HCT116 (cell line): ENCODE measurements around the gene RANBP17. TPM values are rescaled to one million over a fixed set of nuclear protein-coding genes. Genes with fewer than 3 reads are reported as not detected.
A peak's percentile ranks its signal among the peaks of the same experiment; 100 is the strongest.

Source experiments
- ATAC-seq: fragments of 200-7000 bp; cut with Tn5 transposase; 2 replicates; pipeline ENCODE4 v1.9.1; 2020; ENCODE audit warnings: mild to moderate bottlenecking, moderate library complexity
- BruUV-seq: library from RNA; stranded (reverse); fragments of 400-500 nt; replicated peaks from 2 replicates; lab custom pipeline; 2021; lab: Mats Ljungman, UMichigan
- CTCF ChIA-PET: fragments of 300-600 bp; sonication (Branson Sonifier 250); formaldehyde crosslinking; loops from one replicate; lab custom pipeline; 2021; ENCODE audit warnings: antibody characterized with exemption; lab: Charles Lee
- POLR2A ChIA-PET: fragments of 300-600, 350-600 bp; sonication (Branson Sonifier 250); formaldehyde crosslinking; loops from one replicate; lab custom pipeline; 2021; ENCODE audit warnings: antibody characterized with exemption; lab: Charles Lee
- RAD21 ChIA-PET, 2 experiments: fragments of 300-600 bp; sonication (Branson Sonifier 250); formaldehyde crosslinking; loops; one replicate each; lab custom pipeline; 2023; ENCODE audit warnings: low total read pairs in 2 of 2; ENCODE audit not compliant: uncharacterized antibody in 2 of 2, unreplicated experiment in 2 of 2, low non-redundant PET in 1 of 2; lab: Charles Lee
- DNase-seq: peaks from one replicate; pipeline ENCODE4 v3.0.0-alpha.2; 2010; ENCODE audit warnings: low read depth, low spot score
- H2AFZ ChIP-seq: fragments of 200-600 bp; shearing (Covaris generic), sonication (generic); 2 replicates; pipeline ENCODE4 v1.6.1; 2017; ENCODE audit warnings: low read depth, mixed run types, mixed read lengths, antibody characterized with exemption, low read length; ENCODE audit not compliant: poor library complexity, severe bottlenecking
- H3K27ac ChIP-seq: 2 replicates; pipeline ENCODE4 v1.5.1; 2012; ENCODE audit warnings: low read depth, low read length
- H3K27me3 ChIP-seq: fragments of 200-600 bp; sonication (generic); 2 replicates; pipeline ENCODE4 v1.6.1; 2016; ENCODE audit warnings: mixed run types, low read length, mixed read lengths; ENCODE audit not compliant: insufficient read depth
- H3K36me3 ChIP-seq, 2 experiments: fragments of 200-500 bp in 1 of 2; fragments of 200-600 bp in 1 of 2; sonication (Bioruptor generic) in 1 of 2; sonication (generic) in 1 of 2; 2 replicates each; pipeline versions ENCODE4 v1.5.1 to v1.6.1; 2014 to 2016; ENCODE audit warnings: low read length in 2 of 2, inconsistent platforms in 1 of 2, mixed read lengths in 1 of 2, mixed run types in 1 of 2; ENCODE audit not compliant: insufficient read depth in 2 of 2, control insufficient read depth in 1 of 2
- H3K4me1 ChIP-seq, 2 experiments: fragments of 200-600 bp in 1 of 2; sonication (generic) in 1 of 2; 2 replicates each; pipeline versions ENCODE4 v1.5.1 to v1.6.1; 2012 to 2017; ENCODE audit warnings: low read length in 2 of 2, inconsistent platforms in 1 of 2, mild to moderate bottlenecking in 1 of 2, mixed read lengths in 1 of 2, mixed run types in 1 of 2, moderate library complexity in 1 of 2; ENCODE audit not compliant: insufficient read depth in 2 of 2, control insufficient read depth in 1 of 2
- H3K4me2 ChIP-seq: fragments of 200-600 bp; sonication (generic); 2 replicates; pipeline ENCODE4 v1.6.1; 2017; ENCODE audit warnings: mixed run types, low read length, mixed read lengths
- H3K4me3 ChIP-seq, 2 experiments: fragments of 200-600 bp in 1 of 2; sonication (generic) in 1 of 2; replicated peaks in 1 of 2; 2 replicates each; pipeline ENCODE4 v1.5.1; 2011 to 2016; ENCODE audit warnings: low read length in 2 of 2, control low read depth in 1 of 2, low read depth in 1 of 2, mild to moderate bottlenecking in 1 of 2, mixed read lengths in 1 of 2, mixed run types in 1 of 2
- H3K79me2 ChIP-seq: fragments of 200-600 bp; sonication (generic); 2 replicates; pipeline ENCODE4 v1.6.1; 2017; ENCODE audit warnings: mild to moderate bottlenecking, mixed run types, low read length, moderate library complexity, mixed read lengths; ENCODE audit not compliant: insufficient read depth
- H3K9ac ChIP-seq: fragments of 200-600 bp; sonication (generic); 2 replicates; pipeline ENCODE4 v1.6.1; 2016; ENCODE audit warnings: low read length, mixed read lengths
- H3K9me2 ChIP-seq: fragments of 200-600 bp; sonication (generic), shearing (Covaris generic); 2 replicates; pipeline ENCODE4 v1.6.1; 2017; ENCODE audit warnings: mixed run types, mild to moderate bottlenecking, moderate library complexity; ENCODE audit not compliant: insufficient read depth
- H3K9me3 ChIP-seq, 2 experiments: fragments of 200-500 bp in 1 of 2; fragments of 200-600 bp in 1 of 2; sonication (Bioruptor generic) in 1 of 2; sonication (generic) in 1 of 2; 2 replicates each; pipeline ENCODE4 v1.6.1; 2014 to 2017; ENCODE audit warnings: low read length in 2 of 2, mixed read lengths in 2 of 2, inconsistent platforms in 1 of 2, low read depth in 1 of 2, mild to moderate bottlenecking in 1 of 2, mixed run types in 1 of 2, moderate library complexity in 1 of 2; ENCODE audit not compliant: control insufficient read depth in 1 of 2, insufficient read depth in 1 of 2
- H4K20me1 ChIP-seq: fragments of 200-600 bp; sonication (generic), shearing (Covaris generic); 2 replicates; pipeline ENCODE4 v1.6.1; 2017; ENCODE audit warnings: mixed run types, mild to moderate bottlenecking, moderate library complexity; ENCODE audit not compliant: insufficient read depth
- CTCF ChIP-seq, 3 experiments: fragments of 200-600 bp in 1 of 3; sonication (generic) in 1 of 3; IDR thresholded peaks in 2 of 3; conservative IDR thresholded peaks in 1 of 3; 2 replicates each; pipeline ENCODE4 v1.5.1; 2012 to 2017; ENCODE audit warnings: low read depth in 2 of 3, low read length in 2 of 3, antibody characterized with exemption in 1 of 3, borderline replicate concordance in 1 of 3, control low read depth in 1 of 3, mild to moderate bottlenecking in 1 of 3, mixed read lengths in 1 of 3, mixed run types in 1 of 3, moderate library complexity in 1 of 3; ENCODE audit not compliant: insufficient read depth in 1 of 3
- MAX ChIP-seq: IDR thresholded peaks from 2 replicates; pipeline ENCODE4 v1.6.1; 2012
- POLR2AphosphoS5 ChIP-seq: IDR thresholded peaks from 2 replicates; pipeline ENCODE4 v1.6.1; 2011; ENCODE audit warnings: mild to moderate bottlenecking, low read depth, low read length, moderate library complexity
- ZNF274 ChIP-seq: fragments of 200-500 bp; sonication (Bioruptor generic); IDR thresholded peaks from 2 replicates; pipeline ENCODE4 v1.6.1; 2014; ENCODE audit warnings: mild to moderate bottlenecking, low read depth, low read length, inconsistent platforms
- intact Hi-C: fragments of 100-400 bp; cut with micrococcal nuclease; formaldehyde crosslinking; loops from 2 replicates; pipeline ENCODE4 v1.10.0; 2022
- total RNA-seq: library from RNA; stranded (reverse); gene quantifications from one replicate; pipeline ENCODE4 v1.2.1, GENCODE V29; 2021; ENCODE audit not compliant: unreplicated experiment

Gene RANBP17
- total RNA-seq, 1 experiment from 2014 or later = 18.2 TPM

GRCh38 chr5:171223927-171224326 lies 362.1 kb downstream of the RANBP17 start:
- intact Hi-C loops = no loop called here
- Histone ChIP-seq H3K4me2 (no peak overlapping the region), H3K36me3 (no peaks in the 10 kb centered on the region), H3K79me2 (no peaks in the 10 kb centered on the region), H3K9me3 (no peaks in the 10 kb centered on the region), H3K9me2 (no peaks in the 10 kb centered on the region)
- POLR2A ChIA-PET = no interaction called here
- no TSS peak for BruUV-seq
- TF ChIP-seq POLR2AphosphoS5 (no peak), MAX (no peak)
- TF ChIP-seq, all 23 proteins: peak for 0
- no peaks in the 10 kb centered on the region for H3K4me1 ChIP-seq
- no peak overlapping the region for H3K9ac ChIP-seq
- RAD21 ChIA-PET = no interaction called here
- no peak overlapping the region for H3K4me3 ChIP-seq
- H4K20me1 ChIP-seq = no peaks in the 10 kb centered on the region
- ATAC-seq (no peak), DNase-seq (no peak)
- no peak overlapping the region for H3K27ac ChIP-seq
- no peak overlapping the region for H2AFZ ChIP-seq
- CTCF ChIA-PET = interaction anchor here (1.1 kb wide), 1 partner anchor 17 kb away, joined by 4 read pairs; no protein-coding TSS in a partner anchor
- no peaks in the 10 kb centered on the region for H3K27me3 ChIP-seq

GRCh38 chr5:171226096-171226754 lies 364.4 kb downstream of the RANBP17 start:
- no peak overlapping the region for H2AFZ ChIP-seq
- no peaks in the 10 kb centered on the region for H3K4me1 ChIP-seq
- H4K20me1 ChIP-seq = no peaks in the 10 kb centered on the region
- ChIA-PET RAD21 (no interaction called here), POLR2A (no interaction called here), CTCF (interaction anchor here (2.2 kb wide), 1 partner anchor 19 kb away, joined by 11 read pairs; no protein-coding TSS in a partner anchor)
- ATAC-seq (peak; percentile 50; the same call in 1 of the 2 replicates), DNase-seq (no peak)
- no peak overlapping the region for H3K4me3 ChIP-seq
- no peak overlapping the region for H3K27ac ChIP-seq
- H3K79me2 ChIP-seq = no peaks in the 10 kb centered on the region
- no peaks in the 10 kb centered on the region for H3K9me3 ChIP-seq
- no peaks in the 10 kb centered on the region for H3K9me2 ChIP-seq
- TF ChIP-seq POLR2AphosphoS5 = no peak
- TF ChIP-seq CTCF (IDR thresholded peaks at IDR 0.05 in 2 of 3, conservative IDR thresholded peaks at IDR 0.05 in 1 of 3; ENCODE audit: borderline replicate concordance in 1 of 3, insufficient read depth in 1 of 3, low read depth in 2 of 3, low read length in 2 of 3) = peak in 2 of 3 experiments; percentile 38 to 40; a peak in 3 of 6 replicates
- TF ChIP-seq ZNF274 = no peak
- intact Hi-C loops = no loop called here
- BruUV-seq = no TSS peak
- H3K9ac ChIP-seq = no peak overlapping the region
- H3K36me3 ChIP-seq = no peaks in the 10 kb centered on the region
- H3K27me3 ChIP-seq = no peaks in the 10 kb centered on the region
- no peak overlapping the region for H3K4me2 ChIP-seq
